Stomach (tissue), 4 donors: ENCODE results near the gene MPZL1.

ENCODE experiments used
- EP300 ChIP-seq: sonication (generic); formaldehyde crosslinking; IDR thresholded peaks from one replicate; pipeline ENCODE4 v1.6.1; 2017; ENCODE audit warnings: antibody characterized with exemption
- POLR2A ChIP-seq, 4 donors: fragments of 450-650 bp; IDR thresholded peaks; one replicate each; pipeline ENCODE4 v1.6.1; 2016; ENCODE audit warnings: antibody characterized with exemption in 4 of 4, control low read depth in 2 of 4, mild to moderate bottlenecking in 1 of 4, moderate library complexity in 1 of 4
- POLR2AphosphoS5 ChIP-seq, 3 donors: sonication (generic); formaldehyde crosslinking; IDR thresholded peaks; one replicate each; pipeline ENCODE4 v1.6.1; 2016; ENCODE audit warnings: antibody characterized with exemption in 3 of 3
- TF ChIP-seq, protein P1 (sequence below), 7 experiments: fragments of 450-650 bp in 4 of 7; fragments of 200-600 bp in 3 of 7; sonication (generic) in 3 of 7; IDR thresholded peaks; one replicate each; pipeline ENCODE4 v1.5.1; 2016 to 2019; ENCODE audit warnings: antibody characterized with exemption in 7 of 7, control low read depth in 2 of 7, mild to moderate bottlenecking in 1 of 7

DNA sequence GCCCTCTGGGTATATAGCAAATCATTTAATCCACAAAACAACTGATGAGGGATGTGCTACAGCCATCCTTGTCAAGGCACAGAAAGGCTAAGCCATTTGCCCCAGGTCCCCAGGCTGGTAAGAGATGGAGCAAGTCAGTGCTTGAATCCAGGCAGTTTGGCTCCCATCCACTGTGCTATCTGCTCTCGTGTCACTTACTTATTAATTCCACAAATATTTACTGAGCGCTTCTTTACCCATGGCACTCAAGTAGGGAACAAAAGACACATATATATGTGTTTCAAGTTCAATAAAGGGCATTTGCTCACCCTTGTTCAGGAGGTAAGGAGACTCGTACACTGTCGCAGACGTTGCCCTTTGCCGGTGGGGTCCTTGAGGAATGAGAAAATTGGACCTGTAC is 38.6 kb upstream of the MPZL1 start:
- TF ChIP-seq, protein P1, sequence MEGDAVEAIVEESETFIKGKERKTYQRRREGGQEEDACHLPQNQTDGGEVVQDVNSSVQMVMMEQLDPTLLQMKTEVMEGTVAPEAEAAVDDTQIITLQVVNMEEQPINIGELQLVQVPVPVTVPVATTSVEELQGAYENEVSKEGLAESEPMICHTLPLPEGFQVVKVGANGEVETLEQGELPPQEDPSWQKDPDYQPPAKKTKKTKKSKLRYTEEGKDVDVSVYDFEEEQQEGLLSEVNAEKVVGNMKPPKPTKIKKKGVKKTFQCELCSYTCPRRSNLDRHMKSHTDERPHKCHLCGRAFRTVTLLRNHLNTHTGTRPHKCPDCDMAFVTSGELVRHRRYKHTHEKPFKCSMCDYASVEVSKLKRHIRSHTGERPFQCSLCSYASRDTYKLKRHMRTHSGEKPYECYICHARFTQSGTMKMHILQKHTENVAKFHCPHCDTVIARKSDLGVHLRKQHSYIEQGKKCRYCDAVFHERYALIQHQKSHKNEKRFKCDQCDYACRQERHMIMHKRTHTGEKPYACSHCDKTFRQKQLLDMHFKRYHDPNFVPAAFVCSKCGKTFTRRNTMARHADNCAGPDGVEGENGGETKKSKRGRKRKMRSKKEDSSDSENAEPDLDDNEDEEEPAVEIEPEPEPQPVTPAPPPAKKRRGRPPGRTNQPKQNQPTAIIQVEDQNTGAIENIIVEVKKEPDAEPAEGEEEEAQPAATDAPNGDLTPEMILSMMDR (IDR thresholded peaks at IDR 0.05) = no peak
- no peak for TF ChIP-seq EP300
- TF ChIP-seq POLR2A (IDR thresholded peaks at IDR 0.05) = no peak
- TF ChIP-seq POLR2AphosphoS5 (IDR thresholded peaks at IDR 0.05) = no peak
